GM12874 (cell line): Measurements from ENCODE around the gene SLAMF1.

ENCODE experiments used
- TF ChIP-seq, protein P1 (sequence below): IDR thresholded peaks from 2 replicates; pipeline ENCODE4 v1.5.1; 2011; ENCODE audit warnings: low read depth, mild to moderate bottlenecking, control low read depth, low read length, moderate library complexity; ENCODE audit not compliant: insufficient read depth

Gene SLAMF1

DNA sequence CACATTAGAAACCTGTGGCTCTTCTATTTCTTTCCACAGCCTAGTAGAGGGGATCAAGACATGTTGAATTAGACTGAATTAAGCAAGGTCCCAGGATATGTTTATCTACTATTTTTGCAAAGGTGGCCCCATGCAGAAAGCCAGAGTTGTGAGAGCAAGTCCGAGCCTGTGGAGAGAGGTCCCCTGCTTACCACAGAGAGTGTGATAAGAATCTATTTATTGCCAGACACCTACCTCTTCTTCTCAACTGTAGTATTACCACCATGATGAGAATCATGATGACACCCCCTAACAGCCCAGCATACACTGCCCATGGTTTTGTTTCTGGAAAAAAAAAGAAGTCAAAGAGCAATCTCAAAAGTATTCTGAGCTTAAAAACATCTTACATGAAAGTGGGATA, 23.0 kb downstream of the SLAMF1 start:
- TF ChIP-seq, protein P1, sequence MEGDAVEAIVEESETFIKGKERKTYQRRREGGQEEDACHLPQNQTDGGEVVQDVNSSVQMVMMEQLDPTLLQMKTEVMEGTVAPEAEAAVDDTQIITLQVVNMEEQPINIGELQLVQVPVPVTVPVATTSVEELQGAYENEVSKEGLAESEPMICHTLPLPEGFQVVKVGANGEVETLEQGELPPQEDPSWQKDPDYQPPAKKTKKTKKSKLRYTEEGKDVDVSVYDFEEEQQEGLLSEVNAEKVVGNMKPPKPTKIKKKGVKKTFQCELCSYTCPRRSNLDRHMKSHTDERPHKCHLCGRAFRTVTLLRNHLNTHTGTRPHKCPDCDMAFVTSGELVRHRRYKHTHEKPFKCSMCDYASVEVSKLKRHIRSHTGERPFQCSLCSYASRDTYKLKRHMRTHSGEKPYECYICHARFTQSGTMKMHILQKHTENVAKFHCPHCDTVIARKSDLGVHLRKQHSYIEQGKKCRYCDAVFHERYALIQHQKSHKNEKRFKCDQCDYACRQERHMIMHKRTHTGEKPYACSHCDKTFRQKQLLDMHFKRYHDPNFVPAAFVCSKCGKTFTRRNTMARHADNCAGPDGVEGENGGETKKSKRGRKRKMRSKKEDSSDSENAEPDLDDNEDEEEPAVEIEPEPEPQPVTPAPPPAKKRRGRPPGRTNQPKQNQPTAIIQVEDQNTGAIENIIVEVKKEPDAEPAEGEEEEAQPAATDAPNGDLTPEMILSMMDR, result no peak

DNA sequence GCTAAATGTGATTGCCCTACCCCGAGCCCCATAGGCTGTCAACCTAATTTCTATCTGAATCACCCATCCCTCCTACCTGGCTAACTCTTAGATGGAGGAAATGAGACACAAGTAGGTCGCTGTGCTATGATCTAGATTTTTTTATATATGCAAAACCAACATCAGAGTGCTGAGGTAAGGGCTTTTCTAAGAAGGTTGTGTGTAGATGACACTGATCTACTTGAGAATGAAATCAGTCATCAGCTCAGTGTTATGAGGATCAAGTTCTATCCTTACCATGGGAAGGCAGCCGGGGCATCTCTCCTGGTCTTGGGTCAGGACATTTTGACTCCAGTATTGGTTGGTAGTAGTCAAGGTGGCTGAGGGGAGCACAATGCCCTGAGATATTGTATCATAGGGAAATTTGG, 23.6 kb downstream of the SLAMF1 start:
- TF ChIP-seq, protein P1, result no peak

DNA sequence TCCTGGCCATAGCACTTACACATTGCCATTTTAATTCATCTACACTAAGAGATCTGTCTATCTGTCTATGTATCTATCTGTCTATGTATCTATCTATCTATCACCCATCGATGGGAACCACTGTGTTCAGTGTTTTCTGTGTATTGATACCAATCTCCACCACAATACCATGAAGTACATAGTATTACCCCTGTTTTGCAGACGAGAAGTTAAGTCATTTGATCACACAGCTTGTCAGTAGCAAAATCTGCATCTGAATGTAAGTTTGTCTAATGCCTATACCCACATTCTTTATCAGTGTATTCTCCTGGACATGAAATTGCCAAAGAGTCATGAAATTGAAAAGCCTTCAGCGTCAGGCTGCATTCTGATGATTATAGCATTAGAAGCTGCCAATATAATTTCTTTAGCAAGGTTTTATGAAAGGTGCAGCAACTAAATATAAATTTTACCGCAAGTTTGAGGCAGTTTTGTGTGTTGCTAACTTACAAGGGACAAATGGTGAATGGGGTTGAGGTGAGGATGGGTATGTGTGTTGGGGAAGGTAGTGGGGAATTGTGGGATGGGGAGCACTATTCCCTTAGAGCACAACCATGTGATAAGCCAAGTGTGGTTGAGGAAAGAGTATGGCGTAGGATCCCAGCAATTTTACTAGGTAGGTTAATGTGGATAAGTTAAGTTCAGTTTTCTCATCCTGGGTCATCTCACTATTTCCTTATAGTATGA, 24.2 kb downstream of the SLAMF1 start:
- TF ChIP-seq, protein P1, result no peak

GRCh38 chr1:160621633-160622413, 25.0 kb downstream of the SLAMF1 start:
- TF ChIP-seq, protein P1, result no peak

GRCh38 chr1:160620942-160621632, 25.8 kb downstream of the SLAMF1 start:
- TF ChIP-seq, protein P1, result no peak

DNA sequence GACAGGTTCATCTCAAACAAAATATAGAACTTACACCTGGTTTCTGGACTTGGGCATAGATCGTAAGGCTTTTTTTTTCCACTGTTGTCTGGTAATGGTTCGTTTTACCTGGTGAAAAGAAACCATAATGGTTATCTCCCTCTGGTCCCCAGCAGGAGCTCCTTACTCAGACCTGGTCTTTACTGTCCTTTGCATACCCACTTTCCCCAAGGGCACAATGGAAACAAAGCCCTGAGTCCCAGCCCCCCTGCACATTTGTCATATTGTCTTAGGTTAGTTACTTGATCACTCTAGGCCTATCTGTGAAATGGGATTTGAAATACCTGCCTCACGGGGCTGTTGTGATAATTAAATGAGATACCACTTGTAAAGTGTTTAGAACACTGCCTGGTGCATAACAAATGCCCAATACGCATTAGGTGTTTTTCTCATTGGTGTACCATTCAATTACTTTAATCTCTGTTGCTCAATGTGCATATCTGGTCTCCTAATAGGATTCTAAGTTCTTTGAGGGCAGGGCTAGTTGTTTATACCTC, 27.0 kb downstream of the SLAMF1 start:
- TF ChIP-seq, protein P1, result no peak

DNA sequence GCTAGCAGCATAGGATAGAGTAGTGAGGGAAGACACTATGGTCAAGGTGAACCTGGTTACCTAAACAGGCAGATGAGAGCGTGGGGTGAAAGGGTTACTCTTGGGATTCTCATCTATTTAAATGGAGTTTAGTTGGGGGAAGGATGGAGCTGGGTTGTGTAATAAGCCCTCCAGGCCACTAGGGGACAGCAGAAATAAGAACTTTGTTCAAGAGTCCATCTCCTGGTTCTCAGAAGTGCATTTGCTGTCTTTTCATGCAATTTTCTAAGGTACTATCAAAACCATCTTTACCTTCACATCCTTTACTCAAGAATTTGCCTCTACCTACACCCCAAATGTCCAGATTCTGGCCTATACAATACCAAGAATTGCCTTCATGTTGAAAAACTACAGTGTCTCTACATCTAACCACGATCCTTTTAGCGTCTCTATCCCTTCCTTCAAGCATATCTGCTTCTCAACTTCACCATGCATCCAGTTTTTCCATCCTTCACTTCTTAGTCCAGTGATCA, 28.0 kb downstream of the SLAMF1 start:
- TF ChIP-seq, protein P1, result peak; percentile 79
